HG03066 (cell line): Measurements from ENCODE around the gene TDP2.

Experiments used
- ATAC-seq: cut with Tn5 transposase; IDR thresholded peaks from one replicate; pipeline ENCODE4 v1.9.1; 2021; ENCODE audit warnings: low read depth; ENCODE audit not compliant: unreplicated experiment

The TDP2 gene

GRCh38 chr6:24607310-24608105, 59.2 kb downstream of the TDP2 start:
- no peak for ATAC-seq

GRCh38 chr6:24606200-24606930, 60.3 kb downstream of the TDP2 start:
- no peak for ATAC-seq

GRCh38 chr6:24603241-24603640, 63.5 kb downstream of the TDP2 start:
- ATAC-seq = no peak

GRCh38 chr6:24600903-24601302, 65.8 kb downstream of the TDP2 start:
- no peak for ATAC-seq
